Endothelial cell of umbilical vein (primary cell): ENCODE results near the gene PCDH15.

Source experiments
- EZH2 ChIP-seq: IDR thresholded peaks from 2 replicates; pipeline ENCODE4 v1.6.1; 2012; ENCODE audit warnings: borderline replicate concordance, low read depth, mild to moderate bottlenecking, moderate library complexity, low read length, inconsistent platforms; ENCODE audit not compliant: severe bottlenecking
- FOS ChIP-seq: IDR thresholded peaks from 2 replicates; pipeline ENCODE4 v1.6.1; 2011; ENCODE audit warnings: mild to moderate bottlenecking, low read length, moderate library complexity, borderline replicate concordance; ENCODE audit not compliant: insufficient read depth
- JUN ChIP-seq: IDR thresholded peaks from 2 replicates; pipeline ENCODE4 v1.6.1; 2011; ENCODE audit warnings: borderline replicate concordance, low read depth; ENCODE audit not compliant: insufficient read length, insufficient read depth
- MYC ChIP-seq: IDR thresholded peaks from one replicate; pipeline ENCODE4 v1.6.1; 2011; ENCODE audit warnings: mild to moderate bottlenecking, low read depth, low read length
- POLR2A ChIP-seq: IDR thresholded peaks from 2 replicates; pipeline ENCODE4 v1.6.1; 2012; ENCODE audit warnings: low read depth, mild to moderate bottlenecking, control low read depth, low read length
- POLR2AphosphoS5 ChIP-seq: IDR thresholded peaks from 2 replicates; pipeline ENCODE4 v1.6.1; 2012; ENCODE audit warnings: low read depth, mild to moderate bottlenecking, control low read depth, low read length, moderate library complexity; ENCODE audit not compliant: insufficient read depth
- TF ChIP-seq, protein P1 (sequence below), 2 donors: IDR thresholded peaks; 1 replicate in 1 of 2; 2 replicates in 1 of 2; pipeline ENCODE4 v1.5.1; 2011; ENCODE audit warnings: low read length in 2 of 2, mild to moderate bottlenecking in 2 of 2, moderate library complexity in 2 of 2, control low read depth in 1 of 2, inconsistent platforms in 1 of 2, low read depth in 1 of 2; ENCODE audit not compliant: insufficient read depth in 1 of 2; ENCODE audit errors: extremely low read depth in 1 of 2
- TF ChIP-seq, protein P2 (sequence below): IDR thresholded peaks from 2 replicates; pipeline ENCODE4 v1.6.1; 2011; ENCODE audit not compliant: insufficient read depth, insufficient read length

DNA sequence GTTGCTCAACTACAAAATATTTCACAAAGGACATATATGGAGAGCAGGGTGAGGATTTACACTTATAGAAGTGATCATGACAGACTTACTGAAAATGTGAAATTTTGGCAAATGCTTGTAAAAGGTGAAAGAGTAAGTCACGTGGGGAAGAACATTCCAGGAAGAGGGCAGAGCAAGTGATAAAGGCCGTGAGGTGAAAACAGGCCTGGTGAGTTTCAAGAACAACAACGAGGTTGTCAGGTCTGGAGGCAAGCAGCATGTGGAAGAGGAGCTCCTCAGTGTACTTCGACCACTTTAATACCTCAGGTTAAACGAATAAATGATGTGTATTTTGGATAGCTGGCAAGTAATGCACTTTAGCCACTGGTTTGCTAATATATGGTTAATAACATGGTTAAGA is 706.7 kb downstream of the PCDH15 start:
- TF ChIP-seq, protein P1, sequence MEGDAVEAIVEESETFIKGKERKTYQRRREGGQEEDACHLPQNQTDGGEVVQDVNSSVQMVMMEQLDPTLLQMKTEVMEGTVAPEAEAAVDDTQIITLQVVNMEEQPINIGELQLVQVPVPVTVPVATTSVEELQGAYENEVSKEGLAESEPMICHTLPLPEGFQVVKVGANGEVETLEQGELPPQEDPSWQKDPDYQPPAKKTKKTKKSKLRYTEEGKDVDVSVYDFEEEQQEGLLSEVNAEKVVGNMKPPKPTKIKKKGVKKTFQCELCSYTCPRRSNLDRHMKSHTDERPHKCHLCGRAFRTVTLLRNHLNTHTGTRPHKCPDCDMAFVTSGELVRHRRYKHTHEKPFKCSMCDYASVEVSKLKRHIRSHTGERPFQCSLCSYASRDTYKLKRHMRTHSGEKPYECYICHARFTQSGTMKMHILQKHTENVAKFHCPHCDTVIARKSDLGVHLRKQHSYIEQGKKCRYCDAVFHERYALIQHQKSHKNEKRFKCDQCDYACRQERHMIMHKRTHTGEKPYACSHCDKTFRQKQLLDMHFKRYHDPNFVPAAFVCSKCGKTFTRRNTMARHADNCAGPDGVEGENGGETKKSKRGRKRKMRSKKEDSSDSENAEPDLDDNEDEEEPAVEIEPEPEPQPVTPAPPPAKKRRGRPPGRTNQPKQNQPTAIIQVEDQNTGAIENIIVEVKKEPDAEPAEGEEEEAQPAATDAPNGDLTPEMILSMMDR (IDR thresholded peaks at IDR 0.05; ENCODE audit: extremely low read depth in 1 of 2, insufficient read depth in 1 of 2, low read depth in 1 of 2, low read length in 2 of 2), result no peak
- TF ChIP-seq POLR2A, result no peak
- TF ChIP-seq, protein P2, sequence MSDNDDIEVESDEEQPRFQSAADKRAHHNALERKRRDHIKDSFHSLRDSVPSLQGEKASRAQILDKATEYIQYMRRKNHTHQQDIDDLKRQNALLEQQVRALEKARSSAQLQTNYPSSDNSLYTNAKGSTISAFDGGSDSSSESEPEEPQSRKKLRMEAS, result no peak
- TF ChIP-seq POLR2AphosphoS5, result no peak
- TF ChIP-seq MYC, result no peak
- TF ChIP-seq FOS, result no peak
- no peak for TF ChIP-seq EZH2
- no peak for TF ChIP-seq JUN
